SH-SY5Y (cell line): ENCODE results near the gene MACROD2.

Experiments
- GATA2 ChIP-seq: IDR thresholded peaks from 2 replicates; pipeline ENCODE4 v1.6.1; 2011; ENCODE audit warnings: mild to moderate bottlenecking, low read depth, low read length
- GATA3 ChIP-seq: IDR thresholded peaks from 2 replicates; pipeline ENCODE4 v1.6.1; 2011; ENCODE audit warnings: low read depth, mild to moderate bottlenecking, low read length, moderate library complexity

DNA sequence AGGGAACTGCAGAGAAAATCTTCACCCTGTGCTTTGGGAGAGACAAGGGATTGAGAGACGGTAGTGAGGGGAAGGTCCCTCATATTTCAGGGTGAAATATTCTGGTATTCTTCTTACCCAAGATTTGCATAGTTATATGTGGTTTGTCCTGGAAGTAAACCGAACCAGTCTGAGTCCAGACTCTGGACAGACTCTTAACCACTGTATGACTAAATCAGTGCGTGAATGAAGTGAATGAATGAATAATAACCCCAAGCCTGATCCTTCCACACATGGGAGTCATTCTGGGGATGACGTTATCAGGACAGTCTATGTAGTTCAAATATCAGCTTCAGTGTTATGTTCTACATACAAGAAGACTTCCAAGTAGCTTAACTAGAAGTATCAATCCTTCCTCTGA is 1887.2 kb downstream of the MACROD2 start:
- TF ChIP-seq GATA3, result no peak
- TF ChIP-seq GATA2, result no peak
